GM12878 (cell line): ENCODE measurements around the gene RETN. TPM values are rescaled to one million over a fixed set of nuclear protein-coding genes. Genes with fewer than 3 reads are reported as not detected.

Experiments
- BCLAF1 ChIP-seq: fragments of 450-650 bp; IDR thresholded peaks from 2 replicates; pipeline ENCODE4 v1.6.1; 2017; ENCODE audit warnings: antibody characterized with exemption, mild to moderate bottlenecking, moderate library complexity
- CBFB ChIP-seq: IDR thresholded peaks from 2 replicates; pipeline ENCODE4 v1.6.1; 2016; ENCODE audit warnings: antibody characterized with exemption, low read depth
- CBX3 ChIP-seq: fragments of 200-600 bp; sonication (generic); IDR thresholded peaks from 2 replicates; pipeline ENCODE4 v1.6.1; 2016; ENCODE audit warnings: low read depth, borderline replicate concordance
- CHD2 ChIP-seq: IDR thresholded peaks from 2 replicates; pipeline ENCODE4 v1.6.1; 2011; ENCODE audit warnings: low read depth, low read length, improper control_type of control experiment, borderline replicate concordance
- CREM ChIP-seq: IDR thresholded peaks from 2 replicates; pipeline ENCODE4 v1.6.1; 2014; ENCODE audit warnings: antibody characterized with exemption, low read depth
- E2F4 ChIP-seq: IDR thresholded peaks from 2 replicates; pipeline ENCODE4 v1.6.1; 2012; ENCODE audit warnings: low read depth, low read length, improper control_type of control experiment
- GABPA ChIP-seq: IDR thresholded peaks from 2 replicates; pipeline ENCODE4 v1.6.1; 2014; ENCODE audit warnings: antibody characterized with exemption, low read depth, mild to moderate bottlenecking, inconsistent platforms
- GATAD2B ChIP-seq: fragments of 450-650 bp; conservative IDR thresholded peaks from 2 replicates; pipeline ENCODE4 v1.6.1; 2017; ENCODE audit warnings: low read depth, mild to moderate bottlenecking, moderate library complexity
- HDAC6 ChIP-seq: fragments of 200-600 bp; sonication (generic); IDR thresholded peaks from one replicate; pipeline ENCODE4 v1.8.0; 2017; ENCODE audit warnings: antibody characterized with exemption; ENCODE audit not compliant: unreplicated experiment
- IKZF2 ChIP-seq, 2 experiments: fragments of 450-650 bp; IDR thresholded peaks; 2 replicates each; pipeline ENCODE4 v1.6.1; 2017; ENCODE audit warnings: mild to moderate bottlenecking in 2 of 2, moderate library complexity in 2 of 2
- MEF2A ChIP-seq: IDR thresholded peaks from 2 replicates; pipeline ENCODE4 v1.6.1; 2011; ENCODE audit warnings: low read depth, mild to moderate bottlenecking, low read length, moderate library complexity; ENCODE audit not compliant: insufficient read depth
- NFIC ChIP-seq: IDR thresholded peaks from 2 replicates; pipeline ENCODE4 v1.6.1; 2012; ENCODE audit warnings: low read depth, mild to moderate bottlenecking, inconsistent platforms, low read length, moderate library complexity
- NFXL1 ChIP-seq: fragments of 450-650 bp; IDR thresholded peaks from 2 replicates; pipeline ENCODE4 v1.6.1; 2017; ENCODE audit warnings: antibody characterized with exemption, mild to moderate bottlenecking, borderline replicate concordance
- NRF1 ChIP-seq: conservative IDR thresholded peaks from 2 replicates; pipeline ENCODE4 v1.6.1; 2011; ENCODE audit warnings: mild to moderate bottlenecking, low read depth, low read length, improper control_type of control experiment
- POLR2AphosphoS5 ChIP-seq: IDR thresholded peaks from 2 replicates; pipeline ENCODE4 v1.6.1; 2011; ENCODE audit warnings: mild to moderate bottlenecking, low read length, inconsistent platforms
- RELA ChIP-seq: fragments of 450-650 bp; IDR thresholded peaks from 2 replicates; pipeline ENCODE4 v1.8.0; 2014; ENCODE audit warnings: borderline replicate concordance; ENCODE audit not compliant: partially characterized antibody
- RUNX3 ChIP-seq: IDR thresholded peaks from 2 replicates; pipeline ENCODE4 v1.6.1; 2012; ENCODE audit warnings: low read length, inconsistent platforms
- SIX5 ChIP-seq: IDR thresholded peaks from 2 replicates; pipeline ENCODE4 v1.6.1; 2011; ENCODE audit warnings: mild to moderate bottlenecking, low read depth, low read length, moderate library complexity; ENCODE audit not compliant: severe bottlenecking
- SKIL ChIP-seq: fragments of 450-650 bp; IDR thresholded peaks from 2 replicates; pipeline ENCODE4 v1.6.1; 2017; ENCODE audit warnings: mild to moderate bottlenecking, low read depth, inconsistent platforms; ENCODE audit not compliant: poor library complexity, severe bottlenecking
- SMC3 ChIP-seq: IDR thresholded peaks from 2 replicates; pipeline ENCODE4 v1.6.1; 2011; ENCODE audit warnings: low read length, improper control_type of control experiment, borderline replicate concordance
- ZBTB11 ChIP-seq: fragments of 450-650 bp; formaldehyde crosslinking; IDR thresholded peaks from 2 replicates; pipeline ENCODE4 v1.5.0; 2022; ENCODE audit warnings: mild to moderate bottlenecking, missing genetic modification characterization
- polyA plus RNA-seq, 11 experiments: library from polyadenylated mRNA; depleted of rRNA in 4 of 11; unstranded in 6 of 11; stranded (reverse) in 5 of 11; fragments of >200 nt; fragmentation: Nextera tagmentation in 4 of 11; fragmentation: Illumina TruSeq in 1 of 11; extraction: Ambion mirVana in 4 of 11; extraction: Trizol in 1 of 11; gene quantifications; 1 replicate in 1 of 11; 2 replicates in 10 of 11; pipeline versions ENCODE4 v1.2.1 to v1.2.3, GENCODE V29; 2011 to 2016; ENCODE audit warnings: inconsistent platforms in 2 of 11, missing spikeins in 2 of 11, low read depth in 1 of 11
- total RNA-seq, 4 experiments: library from RNA; depleted of rRNA in 3 of 4; stranded (reverse); fragments of >200 nt in 3 of 4; fragmentation: Illumina TruSeq in 1 of 4; extraction: Trizol in 1 of 4; gene quantifications; 2 replicates each; pipeline versions ENCODE4 v1.2.1 to v1.2.3, GENCODE V29; 2013 to 2021

Gene RETN
- total and polyA plus RNA-seq, 10 of the 15 experiments (the other 5 are each of a cell fraction or from before 2014, with no cell fraction given), result 0.26 TPM; not detected in 9

- TF ChIP-seq RUNX3, result peak; percentile 16; the same call in 1 of the 2 replicates
- TF ChIP-seq NRF1, result no peak
- no peak for TF ChIP-seq CBX3
- TF ChIP-seq CBFB, result 0 out of 2 replicates have a peak, but pooled peaks have one; percentile 50
- no peak for TF ChIP-seq SMC3
- peak; percentile 82 for TF ChIP-seq POLR2AphosphoS5
- TF ChIP-seq RELA, result no peak
- no peak for TF ChIP-seq MEF2A
- 0 out of 2 replicates have a peak, but pooled peaks have one; percentile 52 for TF ChIP-seq GATAD2B
- TF ChIP-seq GABPA, result peak; percentile 93
- peak; percentile 82 for TF ChIP-seq SKIL
- peak; percentile 99 for TF ChIP-seq CREM
- TF ChIP-seq E2F4, result peak; percentile 64; the same call in 1 of the 2 replicates
- TF ChIP-seq SIX5, result peak; percentile 61
- no peak; a peak in 1 of 4 replicates for TF ChIP-seq IKZF2 (IDR thresholded peaks at IDR 0.05)
- TF ChIP-seq CHD2, result peak; percentile 93
- TF ChIP-seq BCLAF1, result no peak
- TF ChIP-seq NFIC, result no peak; the same call in 1 of the 2 replicates
- TF ChIP-seq HDAC6, result no peak
- TF ChIP-seq ZBTB11, result no peak
- no peak for TF ChIP-seq NFXL1
Observed at GRCh38 chr19:7629347-7630054, 39.3 kb upstream of the RETN start, which contains the start of the genes PET100 and XAB2 (continued).
